ENCODE measurements around the gene SUV39H2.

The SUV39H2 gene

DNA sequence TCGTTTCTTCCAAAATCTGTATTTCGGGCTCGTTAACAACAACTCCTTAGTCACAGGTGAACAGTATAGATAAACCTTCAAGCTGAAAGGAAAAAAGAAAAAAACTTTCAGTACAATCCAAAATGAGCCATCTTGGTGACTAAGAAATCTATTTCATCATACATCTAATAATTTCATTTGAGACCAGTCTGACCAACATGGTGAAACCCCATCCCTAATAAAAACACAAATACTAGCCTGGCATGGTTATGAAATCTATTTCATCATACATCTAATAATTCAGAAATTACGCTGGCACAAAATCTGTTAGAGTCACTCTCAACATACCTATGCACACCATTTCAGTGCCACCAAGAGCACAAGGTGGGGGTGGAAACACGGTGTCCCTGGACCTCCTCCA, 66.4 kb downstream of the SUV39H2 start:
- Histone ChIP-seq H3K4me1 (peaks cover 0 to 12% (median 11%) of the 10 kb centered on the region in 10 experiments; a peak in 17 of 20 replicates), H3K4me2 (no peak overlapping the region), H3K9me3 (replicated peaks in 1 of 11) (peaks cover 0 to 7% (median 0%) of the 10 kb centered on the region in 11 experiments; a peak in 2 of 22 replicates), H3K9ac (no peak overlapping the region), H3K4me3 (no peak overlapping the region), H4K20me1 (peaks cover 6 to 73% (median 49%) of the 10 kb centered on the region in 11 experiments; a peak in 17 of 22 replicates), H3K27me3 (no peaks in the 10 kb centered on the region), H3K36me3 (peaks cover 86 to 95% (median 91%) of the 10 kb centered on the region in 11 experiments), H3K27ac (no peak overlapping the region)
- no peak for TF ChIP-seq Cebpa-rat (IDR thresholded peaks at IDR 0.05)

DNA sequence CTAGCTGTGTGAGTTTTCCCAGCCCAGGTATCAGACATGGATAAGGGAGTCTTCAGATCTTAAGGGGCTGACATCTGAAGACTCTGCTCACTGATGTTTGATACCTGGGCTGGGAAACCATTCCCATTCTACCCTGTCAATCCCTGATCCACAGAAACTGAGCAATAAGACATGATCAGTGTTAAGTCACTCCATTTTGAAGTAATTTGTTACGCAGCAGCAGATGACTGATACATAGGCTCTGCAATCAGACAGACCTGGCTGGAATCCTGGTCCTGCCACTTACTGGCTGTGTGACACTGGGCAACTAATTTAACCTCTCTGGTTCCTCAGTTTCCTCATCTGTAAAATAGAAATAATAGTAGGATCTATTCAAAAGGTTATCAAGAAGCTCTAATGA, 68.6 kb downstream of the SUV39H2 start:
- Histone ChIP-seq H3K9me3 (replicated peaks in 1 of 11) (peaks cover 0 to 7% (median 0%) of the 10 kb centered on the region in 11 experiments; a peak in 2 of 22 replicates), H3K9ac (no peak overlapping the region), H3K4me1 (peaks cover 21 to 33% (median 32%) of the 10 kb centered on the region in 10 experiments), H3K27ac (no peak overlapping the region), H3K4me2 (no peak overlapping the region), H3K27me3 (no peaks in the 10 kb centered on the region), H4K20me1 (peaks cover 6 to 84% (median 59%) of the 10 kb centered on the region in 11 experiments; a peak in 21 of 22 replicates), H3K4me3 (no peak overlapping the region), H3K36me3 (peaks cover 74 to 91% (median 84%) of the 10 kb centered on the region in 11 experiments)
- TF ChIP-seq Cebpa-rat (IDR thresholded peaks at IDR 0.05): no peak

DNA sequence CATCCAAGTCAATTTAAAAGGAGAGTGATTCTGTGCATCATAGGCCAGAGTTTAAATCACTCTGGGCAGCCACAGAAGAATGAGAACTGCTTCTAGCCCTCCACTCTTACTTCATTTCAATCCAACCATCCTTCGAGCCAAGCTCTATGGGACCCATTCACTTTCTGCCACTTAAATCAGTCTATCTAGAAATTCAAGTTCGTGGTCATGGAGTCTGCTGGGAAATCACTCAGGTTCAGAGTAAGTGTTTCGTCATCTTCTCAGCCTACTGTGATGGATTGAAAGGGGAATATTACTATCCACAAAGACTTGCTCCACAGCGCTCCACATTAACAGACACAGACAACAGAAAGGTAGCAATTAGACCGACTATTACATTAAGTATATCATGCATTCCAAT, 70.6 kb downstream of the SUV39H2 start:
- no peak overlapping the region for H3K4me3 ChIP-seq
- peak overlapping the region in 10 of 11 experiments; percentile 6 to 98 (median 92); a peak in 13 of 22 replicates for H3K4me2 ChIP-seq
- H3K4me1 ChIP-seq: peaks cover 28 to 49% (median 40%) of the 10 kb centered on the region in 10 experiments
- peaks cover 0 to 7% (median 0%) of the 10 kb centered on the region in 11 experiments; a peak in 2 of 22 replicates for H3K9me3 ChIP-seq (replicated peaks in 1 of 11)
- peak overlapping the region in 1 of 11 experiments; percentile 31; a peak in 1 of 22 replicates for H3K27ac ChIP-seq
- H4K20me1 ChIP-seq: peaks cover 6 to 77% (median 53%) of the 10 kb centered on the region in 11 experiments; a peak in 21 of 22 replicates
- H3K9ac ChIP-seq: no peak overlapping the region
- H3K36me3 ChIP-seq: peaks cover 54 to 71% (median 65%) of the 10 kb centered on the region in 11 experiments
- no peak for TF ChIP-seq Cebpa-rat (IDR thresholded peaks at IDR 0.05)
- H3K27me3 ChIP-seq: no peaks in the 10 kb centered on the region

GRCh38 chr10:14952851-14953423, 74.3 kb downstream of the SUV39H2 start:
- Histone ChIP-seq H3K27ac (peak overlapping the region; percentile 87 to 98 (median 94); a peak in 21 of 22 replicates), H3K36me3 (peaks cover 17 to 34% (median 29%) of the 10 kb centered on the region in 11 experiments), H3K4me1 (peaks cover 40 to 60% (median 53%) of the 10 kb centered on the region in 10 experiments), H3K4me2 (peak overlapping the region; percentile 86 to 98 (median 94)), H3K9me3 (replicated peaks in 1 of 11) (no peaks in the 10 kb centered on the region), H3K4me3 (peak overlapping the region; percentile 71 to 92 (median 85)), H4K20me1 (peaks cover 0 to 49% (median 34%) of the 10 kb centered on the region in 11 experiments; a peak in 20 of 22 replicates), H3K9ac (peak overlapping the region; percentile 86 to 96 (median 92)), H3K27me3 (no peaks in the 10 kb centered on the region)
- TF ChIP-seq Cebpa-rat (IDR thresholded peaks at IDR 0.05): no peak

- Histone ChIP-seq H3K4me1 (peaks cover 40 to 60% (median 53%) of the 10 kb centered on the region in 10 experiments), H4K20me1 (peaks cover 0 to 44% (median 28%) of the 10 kb centered on the region in 11 experiments; a peak in 20 of 22 replicates), H3K9ac (peak overlapping the region; percentile 86 to 96 (median 92)), H3K4me3 (peak overlapping the region; percentile 71 to 92 (median 85)), H3K4me2 (peak overlapping the region; percentile 86 to 98 (median 94)), H3K27ac (peak overlapping the region; percentile 87 to 98 (median 94)), H3K27me3 (no peaks in the 10 kb centered on the region), H3K36me3 (peaks cover 12 to 29% (median 23%) of the 10 kb centered on the region in 11 experiments), H3K9me3 (replicated peaks in 1 of 11) (no peaks in the 10 kb centered on the region)
- TF ChIP-seq Cebpa-rat (IDR thresholded peaks at IDR 0.05): no peak
Measured at GRCh38 chr10:14953424-14954000, 74.8 kb downstream of the SUV39H2 start.
